ENCODE measurements around the gene IRF4. TPM values are rescaled to one million over a fixed set of nuclear protein-coding genes. Genes with fewer than 3 reads are reported as not detected.

IRF4 gene
- total RNA-seq, 2 experiments from 2014 or later = 189 to 291 TPM

GRCh38 chr6:342832-343179 is 48.7 kb upstream of the IRF4 start:
- Histone ChIP-seq H4K20me1 (ENCODE audit: insufficient read depth, low read length) (no peaks in the 10 kb centered on the region), H3K36me3 (ENCODE audit: insufficient read depth, low read length) (peaks cover 42% of the 10 kb centered on the region; the same call in 1 of the 2 replicates), H3K79me2 (ENCODE audit: insufficient read depth, low read depth, low read length) (no peaks in the 10 kb centered on the region), H3K27ac (ENCODE audit: low read depth, low read length, poor library complexity, severe bottlenecking) (no peak overlapping the region), H3K4me3 (ENCODE audit: low read depth, low read length, poor library complexity, severe bottlenecking) (no peak overlapping the region), H2AFZ (ENCODE audit: low read length) (no peak overlapping the region), H3K4me1 (ENCODE audit: insufficient read depth, low read length, poor library complexity, severe bottlenecking) (peaks cover 44% of the 10 kb centered on the region), H3K4me2 (ENCODE audit: low read length) (no peak overlapping the region), H3K9me3 (ENCODE audit: low read length) (no peaks in the 10 kb centered on the region), H3K9me2 (ENCODE audit: insufficient read depth, low read length) (no peaks in the 10 kb centered on the region)
- intact Hi-C loops (cut with micrococcal nuclease; ENCODE audit: unreplicated experiment) = no loop called here
- no peak for TF ChIP-seq EZH2phosphoT487 (IDR thresholded peaks at IDR 0.05; ENCODE audit: borderline replicate concordance, low read depth, low read length)
- TF ChIP-seq CTCF (conservative IDR thresholded peaks at IDR 0.05; ENCODE audit: low read length) = no peak
- no TSS peak for BruUV-seq (replicated peaks)
- POLR2A ChIA-PET = interaction anchor here (0.8 to 1.0 kb wide), 2 partner anchors 10 to 11 kb away, joined by 4 to 5 read pairs; no protein-coding TSS in a partner anchor
- no peak for DNase-seq (ENCODE audit: low spot score)
- CTCF ChIA-PET (ENCODE audit: unreplicated experiment) = no interaction called here

- Histone ChIP-seq H3K4me2 (ENCODE audit: low read length) (no peak overlapping the region), H4K20me1 (ENCODE audit: insufficient read depth, low read length) (no peaks in the 10 kb centered on the region), H3K9me3 (ENCODE audit: low read length) (no peaks in the 10 kb centered on the region), H3K36me3 (ENCODE audit: insufficient read depth, low read length) (peaks cover 48% of the 10 kb centered on the region; the same call in 1 of the 2 replicates), H3K9me2 (ENCODE audit: insufficient read depth, low read length) (no peaks in the 10 kb centered on the region), H3K4me1 (ENCODE audit: insufficient read depth, low read length, poor library complexity, severe bottlenecking) (peaks cover 44% of the 10 kb centered on the region), H3K27ac (ENCODE audit: low read depth, low read length, poor library complexity, severe bottlenecking) (no peak overlapping the region), H3K4me3 (ENCODE audit: low read depth, low read length, poor library complexity, severe bottlenecking) (no peak overlapping the region), H2AFZ (ENCODE audit: low read length) (no peak overlapping the region), H3K79me2 (ENCODE audit: insufficient read depth, low read depth, low read length) (no peaks in the 10 kb centered on the region)
- intact Hi-C loops (cut with micrococcal nuclease; ENCODE audit: unreplicated experiment) = no loop called here
- CTCF ChIA-PET (ENCODE audit: unreplicated experiment) = no interaction called here
- no TSS peak for BruUV-seq (replicated peaks)
- DNase-seq (ENCODE audit: low spot score) = no peak
- POLR2A ChIA-PET = no interaction called here
- TF ChIP-seq CTCF (conservative IDR thresholded peaks at IDR 0.05; ENCODE audit: low read length) (no peak), EZH2phosphoT487 (IDR thresholded peaks at IDR 0.05; ENCODE audit: borderline replicate concordance, low read depth, low read length) (no peak)
Measured at GRCh38 chr6:343226-343935, 48.2 kb upstream of the IRF4 start.

All from OCI-LY7 (cell line).